VCaP (cell line): ENCODE measurements around the gene CMBL.

Experiments used
- H3K27ac ChIP-seq: fragments of 450-650 bp; 2 replicates; pipeline ENCODE4 v1.5.1; 2017
- TF ChIP-seq, protein P1 (sequence below): fragments of 450-650 bp; conservative IDR thresholded peaks from 2 replicates; pipeline ENCODE4 v1.5.1; 2017; ENCODE audit warnings: mild to moderate bottlenecking, moderate library complexity

The CMBL gene

GRCh38 chr5:10311595-10312425 lies 4.1 kb upstream of the CMBL start:
- TF ChIP-seq, protein P1, sequence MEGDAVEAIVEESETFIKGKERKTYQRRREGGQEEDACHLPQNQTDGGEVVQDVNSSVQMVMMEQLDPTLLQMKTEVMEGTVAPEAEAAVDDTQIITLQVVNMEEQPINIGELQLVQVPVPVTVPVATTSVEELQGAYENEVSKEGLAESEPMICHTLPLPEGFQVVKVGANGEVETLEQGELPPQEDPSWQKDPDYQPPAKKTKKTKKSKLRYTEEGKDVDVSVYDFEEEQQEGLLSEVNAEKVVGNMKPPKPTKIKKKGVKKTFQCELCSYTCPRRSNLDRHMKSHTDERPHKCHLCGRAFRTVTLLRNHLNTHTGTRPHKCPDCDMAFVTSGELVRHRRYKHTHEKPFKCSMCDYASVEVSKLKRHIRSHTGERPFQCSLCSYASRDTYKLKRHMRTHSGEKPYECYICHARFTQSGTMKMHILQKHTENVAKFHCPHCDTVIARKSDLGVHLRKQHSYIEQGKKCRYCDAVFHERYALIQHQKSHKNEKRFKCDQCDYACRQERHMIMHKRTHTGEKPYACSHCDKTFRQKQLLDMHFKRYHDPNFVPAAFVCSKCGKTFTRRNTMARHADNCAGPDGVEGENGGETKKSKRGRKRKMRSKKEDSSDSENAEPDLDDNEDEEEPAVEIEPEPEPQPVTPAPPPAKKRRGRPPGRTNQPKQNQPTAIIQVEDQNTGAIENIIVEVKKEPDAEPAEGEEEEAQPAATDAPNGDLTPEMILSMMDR, result no peak
- H3K27ac ChIP-seq, result no peak overlapping the region; the same call in 1 of the 2 replicates

DNA sequence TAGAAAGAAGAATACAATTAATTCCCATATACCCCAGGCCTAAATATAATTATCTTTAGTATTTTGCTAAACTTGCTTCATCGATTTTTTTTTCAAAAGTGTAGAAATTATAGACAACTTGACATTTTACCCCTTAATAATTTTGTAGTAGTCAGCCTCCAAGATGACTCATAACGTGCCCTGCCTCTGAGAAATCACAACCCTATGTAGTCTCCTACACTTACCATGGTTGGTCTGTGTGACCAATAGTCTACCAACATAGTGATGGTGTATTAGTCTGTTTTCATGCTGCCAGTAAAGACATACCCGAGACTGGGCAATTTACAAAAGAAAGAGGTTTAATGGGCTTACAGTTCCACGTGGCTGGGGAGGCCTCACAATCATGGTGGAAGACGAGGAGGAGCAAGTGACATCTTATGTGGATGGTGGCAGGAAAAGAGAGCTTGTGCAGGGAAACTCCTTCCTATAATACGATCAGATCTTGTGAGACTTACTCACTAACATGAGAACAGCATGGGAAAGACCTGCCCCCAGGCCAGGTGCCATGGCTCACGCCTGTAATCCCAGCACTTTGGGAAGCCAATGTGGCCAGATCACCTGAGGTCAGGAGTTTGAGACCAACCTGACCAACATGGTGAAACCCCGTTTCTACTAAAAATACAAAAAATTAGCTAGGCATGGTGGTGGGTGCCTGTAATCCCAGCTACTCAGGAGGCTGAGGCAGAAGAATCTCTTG lies 3.3 kb upstream of the CMBL start:
- peak overlapping the region; percentile 43 for H3K27ac ChIP-seq

- H3K27ac ChIP-seq, result peak overlapping the region; percentile 43
- TF ChIP-seq, protein P1, result no peak
These were observed 2.5 kb upstream of the CMBL start for GRCh38 chr5:10310066-10310779.

- peak overlapping the region; percentile 99 for H3K27ac ChIP-seq
- TF ChIP-seq, protein P1, result no peak
These were observed 1.1 kb upstream of the CMBL start for GRCh38 chr5:10308844-10309243.

GRCh38 chr5:10306806-10307205 lies 896 bp downstream of the CMBL start:
- TF ChIP-seq, protein P1, result no peak
- H3K27ac ChIP-seq, result peak overlapping the region; percentile 99

- peak overlapping the region; percentile 99 for H3K27ac ChIP-seq
- TF ChIP-seq, protein P1, result no peak
These were observed 1.6 kb downstream of the CMBL start for GRCh38 chr5:10306114-10306513.

- H3K27ac ChIP-seq, result peak overlapping the region; percentile 99
- TF ChIP-seq, protein P1, result peak; percentile 39
These were observed 2.8 kb downstream of the CMBL start for GRCh38 chr5:10304932-10305331.
